Measurements from ENCODE around the gene TRIM33. TPM values are rescaled to one million over a fixed set of nuclear protein-coding genes. Genes with fewer than 3 reads are reported as not detected.

The TRIM33 gene
- total RNA-seq, 1 experiment from 2014 or later = 38.7 TPM

- DNase-seq = no peak
- ChIA-PET CTCF (no interaction called here), POLR2A (ENCODE audit: unreplicated experiment) (no interaction called here)
- H3F3A ChIP-seq (ENCODE audit: insufficient read depth, low read depth) = no peaks in the 10 kb centered on the region
- no TSS peak for BruUV-seq (replicated peaks)
- no peaks in the 10 kb centered on the region for H4K20me1 ChIP-seq (ENCODE audit: insufficient read depth)
- no peaks in the 10 kb centered on the region for H3K36me3 ChIP-seq (ENCODE audit: low read depth)
- H3K4me3 ChIP-seq = no peak overlapping the region
- intact Hi-C loops (cut with micrococcal nuclease; ENCODE audit: unreplicated experiment) = no loop called here
- no peaks in the 10 kb centered on the region for H3K9me2 ChIP-seq (ENCODE audit: insufficient read depth)
- no peaks in the 10 kb centered on the region for H3K27me3 ChIP-seq (ENCODE audit: insufficient read depth, low read depth)
- no peaks in the 10 kb centered on the region for H3K79me2 ChIP-seq (ENCODE audit: low read depth)
- no peaks in the 10 kb centered on the region for H3K9me3 ChIP-seq (ENCODE audit: insufficient read depth, low read depth)
- no peak for TF ChIP-seq EZH2 (IDR thresholded peaks at IDR 0.05; ENCODE audit: low read depth)
- no peak for TF ChIP-seq CTCF (conservative IDR thresholded peaks at IDR 0.05)
- no peak overlapping the region for H3K27ac ChIP-seq
- H3K4me1 ChIP-seq (replicated peaks; ENCODE audit: insufficient read depth) = no peaks in the 10 kb centered on the region
- H3K4me2 ChIP-seq = no peak overlapping the region
- no peak overlapping the region for H2AFZ ChIP-seq
Observed at GRCh38 chr1:114350731-114351445, 160.1 kb downstream of the TRIM33 start.

- CTCF ChIA-PET = no interaction called here
Observed at GRCh38 chr1:114349891-114350605, 161.0 kb downstream of the TRIM33 start.

More at GRCh38 chr1:114349891-114350605, 161.0 kb downstream of the TRIM33 start:
- DNase-seq = no peak
- Histone ChIP-seq H3F3A (ENCODE audit: insufficient read depth, low read depth) (no peaks in the 10 kb centered on the region), H4K20me1 (ENCODE audit: insufficient read depth) (no peaks in the 10 kb centered on the region), H2AFZ (no peak overlapping the region), H3K36me3 (ENCODE audit: low read depth) (no peaks in the 10 kb centered on the region), H3K9me2 (ENCODE audit: insufficient read depth) (no peaks in the 10 kb centered on the region), H3K4me2 (no peak overlapping the region), H3K79me2 (ENCODE audit: low read depth) (no peaks in the 10 kb centered on the region), H3K4me1 (replicated peaks; ENCODE audit: insufficient read depth) (no peaks in the 10 kb centered on the region), H3K9me3 (ENCODE audit: insufficient read depth, low read depth) (no peaks in the 10 kb centered on the region), H3K27me3 (ENCODE audit: insufficient read depth, low read depth) (no peaks in the 10 kb centered on the region), H3K27ac (no peak overlapping the region), H3K4me3 (no peak overlapping the region)
- POLR2A ChIA-PET (ENCODE audit: unreplicated experiment) = no interaction called here
- no TSS peak for BruUV-seq (replicated peaks)
- no peak for TF ChIP-seq EZH2 (IDR thresholded peaks at IDR 0.05; ENCODE audit: low read depth)
- TF ChIP-seq CTCF (conservative IDR thresholded peaks at IDR 0.05) = no peak
- intact Hi-C loops (cut with micrococcal nuclease; ENCODE audit: unreplicated experiment) = loop anchor here (5.0 to 10.0 kb wide), 2 partner anchors 762 to 1245 kb away; no protein-coding TSS in a partner anchor

Data from PC-9 (cell line).